Kidney (tissue), 14 donors: ENCODE measurements around the gene HSD17B12. TPM values are rescaled to one million over a fixed set of nuclear protein-coding genes. Genes with fewer than 3 reads are reported as not detected.

ENCODE experiments used
- DNase-seq, 5 donors: peaks; one replicate each; pipeline ENCODE4 v3.0.0-alpha.2; 2013 to 2020
- FAIRE-seq: peaks from 2 replicates; lab custom pipeline; 2012; peaks lifted over from hg19 to GRCh38; lab: Jason Lieb, UNC
- H3K27ac ChIP-seq, 2 donors: one replicate each; pipeline ENCODE4 v1.7.0; 2013; ENCODE audit warnings: low read depth in 2 of 2, low read length in 2 of 2, inconsistent platforms in 1 of 2
- H3K27me3 ChIP-seq: one replicate; pipeline ENCODE4 v1.7.1; 2013; ENCODE audit warnings: low read length, inconsistent platforms; ENCODE audit not compliant: control insufficient read depth, insufficient read depth
- H3K36me3 ChIP-seq, 3 donors: one replicate each; pipeline versions ENCODE4 v1.7.0 to v1.7.1; 2013; ENCODE audit warnings: low read length in 3 of 3, control low read depth in 1 of 3, inconsistent platforms in 1 of 3; ENCODE audit not compliant: insufficient read depth in 3 of 3, control insufficient read depth in 2 of 3
- H3K4me1 ChIP-seq, 3 donors: one replicate each; pipeline versions ENCODE4 v1.7.0 to v1.7.1; 2013; ENCODE audit warnings: low read length in 3 of 3, inconsistent platforms in 1 of 3, low read depth in 1 of 3; ENCODE audit not compliant: control insufficient read depth in 2 of 3, insufficient read depth in 2 of 3
- H3K4me3 ChIP-seq, 3 donors: one replicate each; pipeline versions ENCODE4 v1.7.0 to v1.8.1; 2013; ENCODE audit warnings: low read length in 3 of 3, control low read depth in 1 of 3, inconsistent platforms in 1 of 3
- H3K9ac ChIP-seq, 3 donors: one replicate each; pipeline versions ENCODE4 v1.7.0 to v1.7.1; 2013; ENCODE audit warnings: low read length in 3 of 3, control low read depth in 1 of 3, inconsistent platforms in 1 of 3
- H3K9me3 ChIP-seq, 3 donors: one replicate each; pipeline versions ENCODE4 v1.7.0 to v1.7.1; 2013; ENCODE audit warnings: low read length in 3 of 3, control low read depth in 1 of 3, inconsistent platforms in 1 of 3; ENCODE audit not compliant: control insufficient read depth in 2 of 3, insufficient read depth in 1 of 3
- intact Hi-C: fragments of 100-400 bp; cut with DNase I; formaldehyde crosslinking; loops from one replicate; pipeline ENCODE4 v1.11.1; 2022
- polyA plus RNA-seq: library from polyadenylated mRNA; stranded (reverse); fragments of 350-450 nt; fragmentation: Illumina TruSeq; extraction: RNeasy Lipid Tissue Mini Kit (QIAGEN cat#74804); gene quantifications from one replicate; pipeline ENCODE4 v1.2.3, GENCODE V29; 2014; ENCODE audit warnings: low read depth, low replicate concordance; ENCODE audit not compliant: insufficient read depth
- total RNA-seq: library from RNA; stranded (reverse); fragmentation: NEBNext Ultra II Directional; extraction: Animal tissue kit (Norgen Biotek cat#: 25700); gene quantifications from one replicate; pipeline ENCODE4 v1.2.1, GENCODE V29; 2021
- TF ChIP-seq, protein P1 (sequence below): IDR thresholded peaks from 3 replicates; pipeline ENCODE4 v1.5.1; 2012; ENCODE audit warnings: mild to moderate bottlenecking, moderate library complexity, borderline replicate concordance; ENCODE audit not compliant: insufficient read depth; ENCODE audit errors: extremely low read depth
- donor health status: control.
- donor health status: control.
- donor health status: control.
- donor health status: control.
- donor health status: control.
- donor health status: DM: yes; HTN: yes; CAD: no.
- donor health status: Normal renal cell carcinoma (clear cell type).

The HSD17B12 gene
- total and polyA plus RNA-seq, 2 donors from 2014 or later: 76.9 to 100 TPM

DNA sequence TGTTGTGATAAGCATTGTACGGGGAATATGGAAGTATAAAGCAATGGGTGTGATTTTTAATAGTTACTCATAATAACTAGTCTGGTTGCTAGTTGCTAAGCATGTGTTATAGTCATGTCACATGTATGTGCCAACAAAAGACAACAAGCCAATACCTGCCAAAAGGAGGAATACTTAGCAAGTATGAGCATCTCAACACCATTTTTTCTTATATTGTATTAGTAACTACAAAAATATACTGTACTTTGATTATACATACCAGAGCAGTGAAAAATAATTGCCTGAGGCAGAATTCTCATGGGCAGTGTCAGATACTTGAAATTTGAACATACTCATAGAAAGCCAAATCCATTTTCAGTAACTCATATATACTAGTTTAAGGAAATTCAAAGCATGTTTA, 137.7 kb downstream of the HSD17B12 start:
- H3K36me3 ChIP-seq: peaks cover 0 to 9% (median 5%) of the 10 kb centered on the region in 3 donors
- H3K27me3 ChIP-seq: no peaks in the 10 kb centered on the region
- H3K9me3 ChIP-seq: no peaks in the 10 kb centered on the region
- FAIRE-seq: no peak
- H3K27ac ChIP-seq: no peak overlapping the region
- TF ChIP-seq, protein P1, sequence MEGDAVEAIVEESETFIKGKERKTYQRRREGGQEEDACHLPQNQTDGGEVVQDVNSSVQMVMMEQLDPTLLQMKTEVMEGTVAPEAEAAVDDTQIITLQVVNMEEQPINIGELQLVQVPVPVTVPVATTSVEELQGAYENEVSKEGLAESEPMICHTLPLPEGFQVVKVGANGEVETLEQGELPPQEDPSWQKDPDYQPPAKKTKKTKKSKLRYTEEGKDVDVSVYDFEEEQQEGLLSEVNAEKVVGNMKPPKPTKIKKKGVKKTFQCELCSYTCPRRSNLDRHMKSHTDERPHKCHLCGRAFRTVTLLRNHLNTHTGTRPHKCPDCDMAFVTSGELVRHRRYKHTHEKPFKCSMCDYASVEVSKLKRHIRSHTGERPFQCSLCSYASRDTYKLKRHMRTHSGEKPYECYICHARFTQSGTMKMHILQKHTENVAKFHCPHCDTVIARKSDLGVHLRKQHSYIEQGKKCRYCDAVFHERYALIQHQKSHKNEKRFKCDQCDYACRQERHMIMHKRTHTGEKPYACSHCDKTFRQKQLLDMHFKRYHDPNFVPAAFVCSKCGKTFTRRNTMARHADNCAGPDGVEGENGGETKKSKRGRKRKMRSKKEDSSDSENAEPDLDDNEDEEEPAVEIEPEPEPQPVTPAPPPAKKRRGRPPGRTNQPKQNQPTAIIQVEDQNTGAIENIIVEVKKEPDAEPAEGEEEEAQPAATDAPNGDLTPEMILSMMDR: no peak
- intact Hi-C loops: no loop called here
- H3K4me1 ChIP-seq: no peaks in the 10 kb centered on the region
- no peak for DNase-seq
- H3K4me3 ChIP-seq: no peak overlapping the region
- no peak overlapping the region for H3K9ac ChIP-seq

DNA sequence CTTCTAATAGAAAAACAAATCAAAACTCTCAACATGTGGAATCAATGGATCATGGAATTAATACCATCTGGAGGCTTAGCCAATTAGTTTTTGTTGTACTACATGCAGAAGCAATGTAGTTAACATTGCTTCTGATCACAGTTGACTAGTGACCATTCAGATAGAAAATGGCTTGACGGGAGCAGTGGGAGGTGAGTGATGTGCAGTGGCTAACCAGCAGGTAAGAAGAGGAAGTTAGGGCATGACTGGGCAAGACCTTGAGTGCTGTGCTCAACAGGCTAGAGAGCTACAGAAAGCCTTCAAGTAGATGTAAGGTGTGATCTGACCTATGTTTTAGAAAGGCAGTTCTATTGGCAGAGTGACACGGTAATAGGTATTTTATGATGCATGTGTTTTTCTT, 139.4 kb downstream of the HSD17B12 start:
- H3K4me1 ChIP-seq: no peaks in the 10 kb centered on the region
- no peaks in the 10 kb centered on the region for H3K9me3 ChIP-seq
- H3K27me3 ChIP-seq: no peaks in the 10 kb centered on the region
- DNase-seq (no peak), FAIRE-seq (no peak)
- no peak overlapping the region for H3K4me3 ChIP-seq
- H3K9ac ChIP-seq: no peak overlapping the region
- TF ChIP-seq, protein P1: no peak
- H3K27ac ChIP-seq: no peak overlapping the region
- intact Hi-C loops: no loop called here
- H3K36me3 ChIP-seq: peaks cover 0 to 9% (median 5%) of the 10 kb centered on the region in 3 donors

DNA sequence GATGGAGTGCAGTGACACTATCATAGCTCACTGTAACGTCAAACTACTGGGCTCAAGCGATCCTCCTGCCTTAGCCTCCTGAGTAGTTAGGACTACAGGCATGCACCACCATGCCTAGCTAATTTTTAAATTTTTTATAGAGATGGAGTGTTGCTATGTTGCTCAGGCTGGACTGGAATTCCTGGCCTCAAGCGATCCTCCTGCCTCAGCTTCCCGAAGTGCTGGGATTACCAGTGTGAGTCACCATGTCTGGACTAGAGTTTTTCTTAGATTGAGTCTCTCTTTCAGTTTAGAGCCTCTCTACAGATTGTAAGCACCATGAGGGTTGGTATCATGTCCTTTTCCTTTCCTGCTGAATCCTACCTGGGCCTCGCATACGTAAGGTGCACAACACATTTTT, 142.8 kb downstream of the HSD17B12 start:
- Histone ChIP-seq H3K27me3 (no peaks in the 10 kb centered on the region), H3K4me1 (no peaks in the 10 kb centered on the region), H3K9ac (no peak overlapping the region), H3K4me3 (no peak overlapping the region), H3K36me3 (peaks cover 0 to 5% (median 2%) of the 10 kb centered on the region in 3 donors), H3K9me3 (no peaks in the 10 kb centered on the region), H3K27ac (no peak overlapping the region)
- intact Hi-C loops: no loop called here
- FAIRE-seq (no peak), DNase-seq (no peak)
- TF ChIP-seq, protein P1: no peak

DNA sequence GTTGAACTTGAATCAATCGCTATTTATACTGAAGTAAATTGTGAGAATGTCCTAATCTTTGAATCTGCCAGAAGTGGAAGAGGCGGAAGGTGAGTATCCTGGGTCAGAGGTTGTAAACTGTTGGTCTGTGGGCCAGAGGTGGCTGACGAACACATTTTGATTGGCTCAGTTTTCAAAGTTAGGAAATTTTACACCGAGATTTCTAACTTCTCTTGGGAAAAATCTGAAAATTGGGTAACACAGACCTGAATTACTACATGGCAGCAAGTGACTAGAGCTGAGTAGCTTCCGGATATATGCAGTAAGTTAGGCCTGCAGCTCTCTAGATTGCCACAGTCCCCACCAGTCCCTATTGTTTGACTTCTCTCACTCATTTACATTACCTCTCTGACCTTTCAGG, 143.3 kb downstream of the HSD17B12 start:
- H3K27me3 ChIP-seq: no peaks in the 10 kb centered on the region
- DNase-seq (no peak), FAIRE-seq (no peak)
- H3K9ac ChIP-seq: no peak overlapping the region
- intact Hi-C loops: no loop called here
- H3K9me3 ChIP-seq: no peaks in the 10 kb centered on the region
- TF ChIP-seq, protein P1: no peak
- peaks cover 0 to 3% (median 0%) of the 10 kb centered on the region in 3 donors for H3K4me1 ChIP-seq
- H3K36me3 ChIP-seq: peaks cover 0 to 5% (median 2%) of the 10 kb centered on the region in 3 donors
- no peak overlapping the region for H3K4me3 ChIP-seq
- no peak overlapping the region for H3K27ac ChIP-seq
